ENCODE results near the gene RASSF3.

The RASSF3 gene

DNA sequence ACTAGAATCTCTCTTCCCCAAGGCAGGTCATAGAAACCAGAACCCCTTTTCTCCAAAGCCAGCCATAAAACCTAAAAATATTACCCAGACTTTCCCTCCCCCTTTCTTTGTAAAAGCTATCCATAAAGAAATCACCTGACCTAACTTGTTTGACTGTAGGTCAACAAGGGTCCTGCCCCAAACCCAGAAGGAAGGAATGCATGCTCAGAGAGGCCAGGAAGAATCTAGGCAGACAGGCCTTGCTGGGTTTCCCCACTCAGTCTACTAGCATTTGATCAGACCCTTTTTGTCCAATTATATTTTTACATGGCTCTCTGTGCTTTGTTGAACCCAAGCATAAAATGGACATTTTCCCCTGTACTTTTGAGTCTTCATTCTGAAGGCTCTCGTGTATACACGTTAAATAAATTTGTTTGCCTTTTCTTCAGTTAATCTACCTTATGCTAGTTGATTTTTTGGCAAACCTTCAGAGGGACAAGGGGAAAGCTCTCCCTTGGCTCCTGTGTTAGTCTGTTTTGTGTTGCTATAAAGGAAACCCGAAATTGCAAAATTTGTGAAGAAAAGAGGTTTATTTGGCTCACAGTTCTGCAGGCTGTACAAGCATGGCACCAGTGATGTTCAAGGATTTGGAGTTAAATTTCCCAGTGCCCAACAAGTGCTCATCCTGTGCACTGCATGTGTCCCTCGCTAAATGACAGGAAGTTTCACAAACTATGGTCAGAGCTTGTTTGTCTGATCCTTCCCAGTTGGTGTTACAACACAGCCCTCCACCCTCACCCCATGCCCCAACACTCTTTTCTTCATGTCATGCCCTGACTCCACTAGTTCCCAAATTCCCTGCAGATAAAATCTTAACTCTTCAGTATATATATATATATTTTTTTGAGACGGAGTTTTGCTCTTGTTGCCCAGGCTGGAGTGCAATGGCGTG is 14.2 kb upstream of the RASSF3 start:
- DNase-seq (ENCODE audit: low read depth) = no peak

DNA sequence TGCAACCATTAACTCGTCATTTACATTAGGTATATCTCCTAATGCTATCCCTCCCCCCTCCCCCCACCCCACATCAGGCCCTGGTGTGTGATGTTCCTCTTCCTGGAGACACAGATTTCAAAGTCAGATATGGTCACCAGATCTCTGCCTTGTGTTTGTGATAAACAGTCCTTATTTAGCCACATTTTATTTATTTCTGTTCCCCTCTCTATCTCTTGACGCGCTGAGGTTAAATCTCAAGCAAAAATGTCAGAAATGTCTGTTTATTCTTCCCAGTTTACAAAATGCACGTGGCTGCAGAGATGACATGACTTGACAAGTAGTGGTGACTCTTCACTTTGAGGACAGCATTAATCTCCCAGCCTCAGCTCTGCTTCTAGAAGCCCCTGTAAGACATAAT is 11.5 kb upstream of the RASSF3 start:
- no peak overlapping the region for H3K4me3 ChIP-seq (replicated peaks; ENCODE audit: low read depth, low read length)
- no peak for DNase-seq (ENCODE audit: low read depth)
- TF ChIP-seq, protein P1, sequence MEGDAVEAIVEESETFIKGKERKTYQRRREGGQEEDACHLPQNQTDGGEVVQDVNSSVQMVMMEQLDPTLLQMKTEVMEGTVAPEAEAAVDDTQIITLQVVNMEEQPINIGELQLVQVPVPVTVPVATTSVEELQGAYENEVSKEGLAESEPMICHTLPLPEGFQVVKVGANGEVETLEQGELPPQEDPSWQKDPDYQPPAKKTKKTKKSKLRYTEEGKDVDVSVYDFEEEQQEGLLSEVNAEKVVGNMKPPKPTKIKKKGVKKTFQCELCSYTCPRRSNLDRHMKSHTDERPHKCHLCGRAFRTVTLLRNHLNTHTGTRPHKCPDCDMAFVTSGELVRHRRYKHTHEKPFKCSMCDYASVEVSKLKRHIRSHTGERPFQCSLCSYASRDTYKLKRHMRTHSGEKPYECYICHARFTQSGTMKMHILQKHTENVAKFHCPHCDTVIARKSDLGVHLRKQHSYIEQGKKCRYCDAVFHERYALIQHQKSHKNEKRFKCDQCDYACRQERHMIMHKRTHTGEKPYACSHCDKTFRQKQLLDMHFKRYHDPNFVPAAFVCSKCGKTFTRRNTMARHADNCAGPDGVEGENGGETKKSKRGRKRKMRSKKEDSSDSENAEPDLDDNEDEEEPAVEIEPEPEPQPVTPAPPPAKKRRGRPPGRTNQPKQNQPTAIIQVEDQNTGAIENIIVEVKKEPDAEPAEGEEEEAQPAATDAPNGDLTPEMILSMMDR (IDR thresholded peaks at IDR 0.05; ENCODE audit: low read length, missing control alignments) = no peak

More for the DNA sequence above, 14.2 kb upstream of the RASSF3 start:
- TF ChIP-seq, protein P1 (IDR thresholded peaks at IDR 0.05; ENCODE audit: low read length, missing control alignments) = no peak
- H3K4me3 ChIP-seq (replicated peaks; ENCODE audit: low read depth, low read length) = no peak overlapping the region

DNA sequence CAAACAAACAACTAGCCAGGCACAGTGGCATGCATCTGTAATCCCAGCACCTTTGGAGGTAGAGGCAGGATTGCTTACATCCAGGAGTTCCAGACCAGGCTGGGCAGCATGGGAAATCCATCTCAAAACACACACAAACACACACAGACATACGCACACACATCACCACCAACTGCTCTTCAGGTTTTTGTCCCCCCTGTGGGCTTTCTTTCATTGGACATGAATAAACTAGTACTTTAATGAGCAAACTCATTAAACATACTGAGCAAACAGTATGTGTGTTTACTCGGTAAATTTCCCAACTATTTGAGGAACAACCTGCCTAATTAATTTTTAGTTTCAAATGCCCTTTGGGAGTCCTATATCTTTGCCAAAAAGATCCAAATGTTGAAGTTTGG is 10.1 kb upstream of the RASSF3 start:
- TF ChIP-seq, protein P1 (IDR thresholded peaks at IDR 0.05; ENCODE audit: low read length, missing control alignments) = no peak
- H3K4me3 ChIP-seq (replicated peaks; ENCODE audit: low read depth, low read length) = no peak overlapping the region
- DNase-seq (ENCODE audit: low read depth) = no peak

DNA sequence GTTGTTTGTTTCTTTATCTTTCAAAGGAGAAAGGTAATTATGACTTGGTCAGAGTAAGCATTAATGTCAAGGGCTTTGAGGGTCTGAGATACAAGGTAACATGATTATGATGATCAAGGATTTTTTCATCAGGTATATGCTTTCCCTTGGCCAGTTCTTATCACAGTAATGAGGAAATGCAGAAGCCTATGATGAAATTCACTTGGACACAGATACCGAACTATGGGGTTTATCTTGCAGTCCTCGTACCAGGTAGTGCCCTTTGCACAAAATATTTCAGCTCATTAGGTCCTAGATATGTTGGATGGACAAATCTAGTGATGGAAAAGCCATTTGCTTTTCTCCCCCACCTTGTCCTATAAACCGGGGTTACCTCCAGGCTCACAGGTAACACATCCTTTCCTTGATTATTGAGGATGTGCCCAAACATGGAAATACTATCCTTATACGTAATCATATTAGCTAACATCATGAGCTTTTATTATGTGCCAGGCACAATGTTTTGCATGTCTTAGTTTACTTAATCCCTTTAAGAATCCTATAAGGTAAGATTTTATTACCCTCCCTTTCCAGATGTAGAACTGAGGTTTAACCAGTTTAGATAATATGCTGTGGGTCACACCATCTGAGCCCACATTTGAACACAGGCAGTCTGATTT is 7.0 kb upstream of the RASSF3 start:
- TF ChIP-seq, protein P1 (IDR thresholded peaks at IDR 0.05; ENCODE audit: low read length, missing control alignments) = no peak
- no peak overlapping the region for H3K4me3 ChIP-seq (replicated peaks; ENCODE audit: low read depth, low read length)
- no peak for DNase-seq (ENCODE audit: low read depth)

DNA sequence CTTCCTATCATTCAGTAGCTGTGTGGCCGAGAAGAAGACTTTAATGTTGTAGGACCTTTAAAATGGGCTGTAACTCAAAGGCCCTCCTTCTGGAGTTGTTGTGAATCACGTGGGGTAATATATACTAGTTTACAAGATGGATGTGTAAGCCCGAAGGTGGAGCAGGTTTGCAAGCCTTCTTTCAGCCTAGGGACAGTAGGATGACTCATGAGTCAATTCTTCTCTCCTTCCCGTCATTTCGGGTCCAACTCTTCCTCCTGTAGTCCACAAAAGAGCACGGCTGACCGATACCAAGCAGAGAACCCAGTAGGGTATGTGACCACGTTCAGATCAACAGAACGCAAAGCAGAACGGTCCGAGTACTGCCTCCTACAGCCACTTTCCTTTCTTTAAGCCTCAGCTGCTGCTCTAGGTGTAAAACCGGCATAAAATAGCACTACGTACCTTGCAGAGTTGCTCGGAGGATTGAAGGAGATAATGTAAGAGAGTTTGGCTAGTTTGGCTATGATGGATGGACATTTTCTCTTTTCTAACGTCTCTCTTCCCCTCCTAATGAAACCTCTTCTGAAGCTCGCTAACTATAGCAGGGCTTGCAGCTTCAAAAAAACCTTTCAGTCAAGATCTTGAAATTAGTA is 1.3 kb upstream of the RASSF3 start:
- peak; percentile 58 for DNase-seq (ENCODE audit: low read depth)
- H3K4me3 ChIP-seq (replicated peaks; ENCODE audit: low read depth, low read length) = peak overlapping the region; percentile 83
- TF ChIP-seq, protein P1 (IDR thresholded peaks at IDR 0.05; ENCODE audit: low read length, missing control alignments) = peak; percentile 18

DNA sequence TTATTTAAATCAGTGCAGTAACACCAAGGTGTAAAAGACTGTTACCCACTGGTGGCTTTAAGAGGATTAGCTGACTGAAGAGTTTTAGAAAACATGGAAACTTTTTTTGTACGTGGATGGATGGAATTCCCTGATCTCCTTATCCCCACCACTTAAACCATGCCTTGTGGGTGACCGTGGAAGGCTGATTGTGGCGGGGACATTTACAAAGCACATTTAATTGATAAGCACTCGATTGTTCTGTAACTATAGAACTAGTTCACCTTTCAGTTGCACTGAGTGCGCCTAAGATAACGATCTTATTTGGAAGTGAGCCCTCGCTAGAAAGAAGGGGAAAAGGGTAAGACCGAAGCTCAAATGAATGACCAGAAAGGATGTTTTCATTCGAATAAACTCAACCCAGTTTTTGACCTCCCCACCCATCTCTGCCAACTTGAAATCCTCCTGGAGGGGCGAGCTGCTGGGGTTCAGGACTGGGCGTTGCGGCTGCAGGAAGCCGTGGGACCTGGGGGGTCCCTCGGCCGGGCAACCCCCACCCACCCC is 688 bp upstream of the RASSF3 start:
- TF ChIP-seq, protein P1 (IDR thresholded peaks at IDR 0.05; ENCODE audit: low read length, missing control alignments) = no peak
- peak; percentile 27 for DNase-seq (ENCODE audit: low read depth)
- peak overlapping the region; percentile 83 for H3K4me3 ChIP-seq (replicated peaks; ENCODE audit: low read depth, low read length)

Measured in fibroblast of pulmonary artery (primary cell).